ENCODE data around the gene CLSTN3. TPM values are rescaled to one million over a fixed set of nuclear protein-coding genes. Genes with fewer than 3 reads are reported as not detected.

CLSTN3 gene
- total RNA-seq, 1 experiment from 2014 or later: 111 TPM

DNA sequence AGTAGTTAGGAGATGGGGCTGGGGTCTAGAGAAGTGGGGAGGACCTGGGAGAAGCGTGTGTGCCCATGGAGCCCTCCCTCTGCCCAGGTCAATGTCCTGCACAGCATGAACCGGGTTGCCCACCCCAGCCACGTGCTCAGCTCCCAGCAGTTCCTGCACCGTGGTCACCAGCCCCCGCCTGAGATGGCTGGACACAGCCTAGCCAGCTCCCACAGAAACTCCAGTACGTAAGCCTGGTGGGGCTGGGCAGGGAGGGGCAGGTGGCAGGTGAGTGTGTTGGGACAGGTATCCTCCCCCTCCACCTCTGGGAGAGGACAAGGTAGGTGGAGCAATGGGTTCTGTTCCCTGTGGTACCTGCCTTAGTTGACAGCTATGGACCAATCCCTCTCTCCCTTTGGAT is 20.7 kb downstream of the CLSTN3 start:
- Histone ChIP-seq H3K4me2 (no peak overlapping the region), H4K20me1 (ENCODE audit: insufficient read depth) (no peaks in the 10 kb centered on the region), H3K9me3 (ENCODE audit: insufficient read depth, low read depth) (no peaks in the 10 kb centered on the region), H3K27ac (no peak overlapping the region), H3K4me3 (no peak overlapping the region), H3K79me2 (ENCODE audit: low read depth) (no peaks in the 10 kb centered on the region), H3K9me2 (ENCODE audit: insufficient read depth) (no peaks in the 10 kb centered on the region), H3K4me1 (replicated peaks; ENCODE audit: insufficient read depth) (peaks cover 26% of the 10 kb centered on the region), H3F3A (ENCODE audit: insufficient read depth, low read depth) (peaks cover 33% of the 10 kb centered on the region), H3K36me3 (ENCODE audit: low read depth) (peaks cover 6% of the 10 kb centered on the region; the same call in 1 of the 2 replicates), H2AFZ (no peak overlapping the region), H3K27me3 (ENCODE audit: insufficient read depth, low read depth) (no peaks in the 10 kb centered on the region)
- intact Hi-C loops (cut with micrococcal nuclease; ENCODE audit: unreplicated experiment): no loop called here
- POLR2A ChIA-PET (ENCODE audit: unreplicated experiment): no interaction called here
- CTCF ChIA-PET: no interaction called here
- DNase-seq: no peak
- TF ChIP-seq, protein P1, sequence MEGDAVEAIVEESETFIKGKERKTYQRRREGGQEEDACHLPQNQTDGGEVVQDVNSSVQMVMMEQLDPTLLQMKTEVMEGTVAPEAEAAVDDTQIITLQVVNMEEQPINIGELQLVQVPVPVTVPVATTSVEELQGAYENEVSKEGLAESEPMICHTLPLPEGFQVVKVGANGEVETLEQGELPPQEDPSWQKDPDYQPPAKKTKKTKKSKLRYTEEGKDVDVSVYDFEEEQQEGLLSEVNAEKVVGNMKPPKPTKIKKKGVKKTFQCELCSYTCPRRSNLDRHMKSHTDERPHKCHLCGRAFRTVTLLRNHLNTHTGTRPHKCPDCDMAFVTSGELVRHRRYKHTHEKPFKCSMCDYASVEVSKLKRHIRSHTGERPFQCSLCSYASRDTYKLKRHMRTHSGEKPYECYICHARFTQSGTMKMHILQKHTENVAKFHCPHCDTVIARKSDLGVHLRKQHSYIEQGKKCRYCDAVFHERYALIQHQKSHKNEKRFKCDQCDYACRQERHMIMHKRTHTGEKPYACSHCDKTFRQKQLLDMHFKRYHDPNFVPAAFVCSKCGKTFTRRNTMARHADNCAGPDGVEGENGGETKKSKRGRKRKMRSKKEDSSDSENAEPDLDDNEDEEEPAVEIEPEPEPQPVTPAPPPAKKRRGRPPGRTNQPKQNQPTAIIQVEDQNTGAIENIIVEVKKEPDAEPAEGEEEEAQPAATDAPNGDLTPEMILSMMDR (conservative IDR thresholded peaks at IDR 0.05): no peak
- TF ChIP-seq EZH2 (IDR thresholded peaks at IDR 0.05; ENCODE audit: low read depth): no peak
- no TSS peak for BruUV-seq (replicated peaks)

GRCh38 chr12:7151532-7151931 is 21.4 kb downstream of the CLSTN3 start:
- H3K4me1 ChIP-seq (replicated peaks; ENCODE audit: insufficient read depth): peaks cover 32% of the 10 kb centered on the region
- H3K9me3 ChIP-seq (ENCODE audit: insufficient read depth, low read depth): no peaks in the 10 kb centered on the region
- no peaks in the 10 kb centered on the region for H4K20me1 ChIP-seq (ENCODE audit: insufficient read depth)
- peaks cover 38% of the 10 kb centered on the region for H3F3A ChIP-seq (ENCODE audit: insufficient read depth, low read depth)
- peaks cover 6% of the 10 kb centered on the region; the same call in 1 of the 2 replicates for H3K36me3 ChIP-seq (ENCODE audit: low read depth)
- no peak overlapping the region for H2AFZ ChIP-seq
- no TSS peak for BruUV-seq (replicated peaks)
- H3K4me3 ChIP-seq: no peak overlapping the region
- ChIA-PET CTCF (interaction anchor here (0.6 to 0.7 kb wide), 2 partner anchors 24 to 500 kb away, joined by 7 to 11 read pairs; no protein-coding TSS in a partner anchor), POLR2A (ENCODE audit: unreplicated experiment) (no interaction called here)
- H3K27ac ChIP-seq: no peak overlapping the region
- no peak for TF ChIP-seq EZH2 (IDR thresholded peaks at IDR 0.05; ENCODE audit: low read depth)
- TF ChIP-seq, protein P1 (conservative IDR thresholded peaks at IDR 0.05): no peak
- intact Hi-C loops (cut with micrococcal nuclease; ENCODE audit: unreplicated experiment): no loop called here
- no peak for DNase-seq
- H3K27me3 ChIP-seq (ENCODE audit: insufficient read depth, low read depth): no peaks in the 10 kb centered on the region
- no peaks in the 10 kb centered on the region for H3K9me2 ChIP-seq (ENCODE audit: insufficient read depth)
- no peak overlapping the region for H3K4me2 ChIP-seq
- H3K79me2 ChIP-seq (ENCODE audit: low read depth): no peaks in the 10 kb centered on the region

DNA sequence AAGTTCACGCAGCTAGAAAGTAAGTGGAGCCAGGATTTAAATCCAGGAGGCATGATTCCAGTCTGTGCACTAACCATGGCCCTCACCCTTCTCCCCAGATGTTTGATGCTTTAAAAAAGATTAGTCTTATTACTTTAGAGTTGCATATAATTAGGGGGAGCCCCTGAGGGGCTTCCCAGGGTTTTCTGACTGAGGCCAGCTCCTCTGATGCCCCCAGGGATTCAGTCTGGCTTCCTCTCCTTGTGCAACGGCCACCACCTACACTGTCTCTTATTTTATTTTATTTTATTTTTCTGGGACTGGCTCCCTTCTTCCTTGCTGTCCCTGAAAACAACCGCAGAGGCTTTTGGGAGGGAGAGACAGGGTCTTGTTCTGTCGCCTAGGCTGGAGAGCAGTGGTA is 22.6 kb downstream of the CLSTN3 start:
- H3K27ac ChIP-seq: no peak overlapping the region
- TF ChIP-seq, protein P1 (conservative IDR thresholded peaks at IDR 0.05): no peak
- TF ChIP-seq EZH2 (IDR thresholded peaks at IDR 0.05; ENCODE audit: low read depth): no peak
- H3K4me3 ChIP-seq: no peak overlapping the region
- H3K4me2 ChIP-seq: no peak overlapping the region
- ChIA-PET POLR2A (ENCODE audit: unreplicated experiment) (interaction anchor here (0.5 to 0.6 kb wide), 2 partner anchors 41 to 171 kb away, joined by 3 to 7 read pairs; no protein-coding TSS in a partner anchor), CTCF (interaction anchor here (0.6 to 0.8 kb wide), 2 partner anchors 11 to 40 kb away, joined by 3 to 4 read pairs; no protein-coding TSS in a partner anchor)
- H3K79me2 ChIP-seq (ENCODE audit: low read depth): no peaks in the 10 kb centered on the region
- no peaks in the 10 kb centered on the region for H3K9me2 ChIP-seq (ENCODE audit: insufficient read depth)
- peaks cover 38% of the 10 kb centered on the region for H3F3A ChIP-seq (ENCODE audit: insufficient read depth, low read depth)
- peaks cover 9% of the 10 kb centered on the region; the same call in 1 of the 2 replicates for H3K36me3 ChIP-seq (ENCODE audit: low read depth)
- DNase-seq: no peak
- no TSS peak for BruUV-seq (replicated peaks)
- peaks cover 35% of the 10 kb centered on the region for H3K4me1 ChIP-seq (replicated peaks; ENCODE audit: insufficient read depth)
- no peaks in the 10 kb centered on the region for H3K9me3 ChIP-seq (ENCODE audit: insufficient read depth, low read depth)
- H3K27me3 ChIP-seq (ENCODE audit: insufficient read depth, low read depth): no peaks in the 10 kb centered on the region
- intact Hi-C loops (cut with micrococcal nuclease; ENCODE audit: unreplicated experiment): no loop called here
- no peak overlapping the region for H2AFZ ChIP-seq
- H4K20me1 ChIP-seq (ENCODE audit: insufficient read depth): no peaks in the 10 kb centered on the region
